ENCODE measurements around the gene TYW1.
"Not testable (repeated sequence)": the region's sequence is repeated elsewhere in the genome, so short reads cannot be mapped to it uniquely, and the experiment has no call there.

TYW1 gene

DNA sequence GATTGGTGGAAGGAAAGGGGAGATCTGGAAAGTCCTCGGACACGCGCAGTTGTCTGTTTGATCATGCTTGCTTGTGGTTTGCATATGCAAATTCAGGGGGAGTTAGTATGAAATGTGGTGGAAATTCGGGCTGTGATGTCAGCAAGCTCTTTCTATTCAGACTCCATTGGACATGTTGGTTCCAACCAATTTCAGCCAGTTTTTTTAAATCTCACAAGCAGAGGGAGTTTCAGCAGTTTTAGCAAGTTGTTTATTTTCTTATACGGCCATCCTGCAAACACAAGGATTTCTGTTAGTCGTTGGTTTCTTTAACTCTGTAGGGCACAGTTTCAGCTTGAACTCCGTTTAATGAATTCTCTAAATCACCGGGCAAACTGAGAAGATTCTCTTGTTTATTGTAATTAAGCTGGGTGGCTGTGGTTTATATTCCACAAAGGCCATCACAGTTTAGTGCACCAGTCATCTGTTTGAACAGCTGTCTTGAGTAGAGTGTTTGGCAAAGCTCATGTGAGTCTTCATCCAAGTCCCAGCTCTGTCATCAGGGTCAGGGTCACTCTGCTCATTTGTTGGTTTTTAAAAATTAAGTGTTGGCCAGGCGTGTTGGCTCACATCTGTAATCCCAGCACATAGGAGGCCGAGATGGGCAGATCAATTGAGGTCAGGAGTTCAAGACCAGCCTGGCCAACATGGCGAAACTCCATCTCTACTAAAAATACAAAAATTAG, 196.4 kb downstream of the TYW1 start:
- POLR2A ChIA-PET; CTCF ChIA-PET; DNase-seq (ENCODE audit: extremely low spot score): not testable (repeated sequence)

DNA sequence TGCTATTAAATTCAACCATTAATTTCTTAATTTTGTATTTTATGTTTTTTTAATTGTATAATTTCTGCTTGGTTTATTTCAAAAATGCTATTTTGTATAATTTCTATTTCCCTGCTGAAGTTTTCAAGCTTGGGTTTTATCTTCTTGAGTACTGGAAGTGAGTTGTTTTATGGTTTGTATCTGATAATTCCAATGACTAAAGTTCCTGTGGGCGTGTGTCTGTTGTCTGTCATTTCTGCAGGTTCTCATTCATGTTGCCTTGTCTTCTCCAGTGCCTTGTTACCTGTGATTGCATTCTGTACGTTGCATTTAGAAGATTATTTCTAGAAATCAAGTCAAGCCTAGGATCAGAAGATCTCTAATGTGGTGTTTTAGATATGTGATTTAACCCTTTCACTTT, 199.5 kb downstream of the TYW1 start:
- POLR2A ChIA-PET; CTCF ChIA-PET; DNase-seq (ENCODE audit: extremely low spot score): not testable (repeated sequence)

- CTCF ChIA-PET; DNase-seq (ENCODE audit: extremely low spot score); POLR2A ChIA-PET: not testable (repeated sequence)
These were observed 202.4 kb downstream of the TYW1 start for GRCh38 chr7:67198865-67199526.

- CTCF ChIA-PET; POLR2A ChIA-PET; DNase-seq (ENCODE audit: extremely low spot score): not testable (repeated sequence)
These were observed 209.1 kb downstream of the TYW1 start for GRCh38 chr7:67205772-67206171.

DNA sequence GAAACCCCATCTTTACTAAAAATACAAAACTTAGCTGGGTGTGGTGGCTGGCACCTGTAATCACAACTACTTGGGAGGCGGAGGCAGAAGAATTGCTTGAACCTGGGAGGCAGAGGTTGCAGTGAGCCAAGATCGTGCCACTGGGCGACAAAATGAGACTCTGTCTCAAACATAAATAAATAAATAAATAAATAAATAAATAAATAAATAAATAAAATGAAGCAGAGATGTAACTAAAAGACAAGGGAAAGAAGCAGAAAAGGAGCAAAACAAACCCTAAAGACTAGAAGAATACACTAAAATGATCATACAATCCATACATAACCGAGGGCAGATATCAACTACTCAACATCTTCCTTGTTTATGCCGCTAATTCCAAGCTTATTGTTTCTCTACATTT, 209.8 kb downstream of the TYW1 start:
- DNase-seq (ENCODE audit: extremely low spot score): no peak
- POLR2A ChIA-PET: no interaction called here
- TF ChIP-seq, protein P1, sequence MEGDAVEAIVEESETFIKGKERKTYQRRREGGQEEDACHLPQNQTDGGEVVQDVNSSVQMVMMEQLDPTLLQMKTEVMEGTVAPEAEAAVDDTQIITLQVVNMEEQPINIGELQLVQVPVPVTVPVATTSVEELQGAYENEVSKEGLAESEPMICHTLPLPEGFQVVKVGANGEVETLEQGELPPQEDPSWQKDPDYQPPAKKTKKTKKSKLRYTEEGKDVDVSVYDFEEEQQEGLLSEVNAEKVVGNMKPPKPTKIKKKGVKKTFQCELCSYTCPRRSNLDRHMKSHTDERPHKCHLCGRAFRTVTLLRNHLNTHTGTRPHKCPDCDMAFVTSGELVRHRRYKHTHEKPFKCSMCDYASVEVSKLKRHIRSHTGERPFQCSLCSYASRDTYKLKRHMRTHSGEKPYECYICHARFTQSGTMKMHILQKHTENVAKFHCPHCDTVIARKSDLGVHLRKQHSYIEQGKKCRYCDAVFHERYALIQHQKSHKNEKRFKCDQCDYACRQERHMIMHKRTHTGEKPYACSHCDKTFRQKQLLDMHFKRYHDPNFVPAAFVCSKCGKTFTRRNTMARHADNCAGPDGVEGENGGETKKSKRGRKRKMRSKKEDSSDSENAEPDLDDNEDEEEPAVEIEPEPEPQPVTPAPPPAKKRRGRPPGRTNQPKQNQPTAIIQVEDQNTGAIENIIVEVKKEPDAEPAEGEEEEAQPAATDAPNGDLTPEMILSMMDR (IDR thresholded peaks at IDR 0.05; ENCODE audit: control extremely low read depth, extremely low read depth, low read depth, missing control alignments): no peak
- CTCF ChIA-PET: no interaction called here

- CTCF ChIA-PET; DNase-seq (ENCODE audit: extremely low spot score): not testable (repeated sequence)
- POLR2A ChIA-PET: interaction anchor here (0.6 kb wide), 1 partner anchor 215 kb away, joined by 6 read pairs; no protein-coding TSS in a partner anchor
These were observed 212.0 kb downstream of the TYW1 start for GRCh38 chr7:67208656-67209055.

DNA sequence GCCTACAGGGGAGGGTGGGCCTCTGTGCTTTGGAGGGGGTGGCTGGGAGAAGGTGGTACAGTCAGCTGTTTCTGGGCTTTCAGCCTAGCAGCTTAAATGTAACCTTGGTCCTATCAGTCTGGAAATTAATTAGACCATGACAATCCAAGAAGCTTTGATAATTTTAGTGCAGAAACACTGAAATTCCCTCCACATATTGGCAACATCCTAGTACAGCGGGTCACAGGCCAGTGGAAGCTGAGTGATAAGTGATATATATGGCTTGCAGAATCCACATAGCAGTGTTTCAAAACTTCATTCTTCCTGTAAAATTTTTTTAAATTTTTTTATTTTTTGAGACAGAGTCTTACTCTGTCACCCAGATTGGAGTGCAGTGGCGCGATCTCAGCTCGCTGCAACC, 212.6 kb downstream of the TYW1 start:
- POLR2A ChIA-PET: interaction anchor here (0.6 kb wide), 1 partner anchor 215 kb away, joined by 6 read pairs; no protein-coding TSS in a partner anchor
- CTCF ChIA-PET: no interaction called here
- TF ChIP-seq, protein P1 (IDR thresholded peaks at IDR 0.05; ENCODE audit: control extremely low read depth, extremely low read depth, low read depth, missing control alignments): no peak
- no peak for DNase-seq (ENCODE audit: extremely low spot score)

- ChIA-PET CTCF (no interaction called here), POLR2A (no interaction called here)
- no peak for DNase-seq (ENCODE audit: extremely low spot score)
- TF ChIP-seq, protein P1 (IDR thresholded peaks at IDR 0.05; ENCODE audit: control extremely low read depth, extremely low read depth, low read depth, missing control alignments): no peak
These were observed 213.9 kb downstream of the TYW1 start for GRCh38 chr7:67210567-67210966.

DNA sequence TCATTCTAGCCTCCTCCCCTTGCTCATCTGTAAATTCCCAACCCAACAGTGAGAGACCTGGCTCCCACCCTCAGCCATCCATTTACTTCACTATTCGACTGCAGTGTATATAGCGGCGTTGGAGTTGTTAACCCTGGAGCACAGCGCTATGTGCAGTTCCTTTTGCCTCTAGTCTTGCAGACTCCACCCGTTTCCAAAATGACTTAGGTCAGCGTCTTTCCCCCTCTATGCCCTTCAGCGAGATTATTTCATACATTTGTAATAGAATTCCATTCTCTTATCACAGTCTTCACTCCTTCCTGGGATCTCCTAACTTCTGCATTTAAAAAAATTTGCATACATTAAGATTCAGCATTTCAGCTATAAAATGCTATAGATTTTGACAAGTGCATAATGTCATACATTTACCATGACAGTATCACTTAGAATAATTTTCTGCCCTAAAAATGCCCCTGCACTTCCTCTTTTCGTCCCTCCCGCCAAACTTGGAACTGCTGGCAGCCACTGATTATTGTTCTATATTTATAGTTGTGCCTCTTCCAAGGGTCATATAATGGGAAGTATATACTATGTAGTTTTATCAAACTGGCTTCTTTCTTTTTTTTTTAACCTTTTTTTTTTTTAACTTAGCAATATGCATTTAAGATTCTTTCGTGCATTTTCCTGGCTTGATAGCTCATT, 215.2 kb downstream of the TYW1 start:
- POLR2A ChIA-PET; DNase-seq (ENCODE audit: extremely low spot score); CTCF ChIA-PET: not testable (repeated sequence)

GRCh38 chr7:67213038-67213437, 216.4 kb downstream of the TYW1 start:
- CTCF ChIA-PET; POLR2A ChIA-PET; DNase-seq (ENCODE audit: extremely low spot score): not testable (repeated sequence)

- DNase-seq (ENCODE audit: extremely low spot score); CTCF ChIA-PET; POLR2A ChIA-PET: not testable (repeated sequence)
These were observed 226.9 kb downstream of the TYW1 start for GRCh38 chr7:67223551-67223950.

- POLR2A ChIA-PET; CTCF ChIA-PET; DNase-seq (ENCODE audit: extremely low spot score): not testable (repeated sequence)
These were observed 229.8 kb downstream of the TYW1 start for GRCh38 chr7:67226340-67226907.

- DNase-seq (ENCODE audit: extremely low spot score); POLR2A ChIA-PET; CTCF ChIA-PET: not testable (repeated sequence)
These were observed 230.3 kb downstream of the TYW1 start for GRCh38 chr7:67226967-67227366.

DNA sequence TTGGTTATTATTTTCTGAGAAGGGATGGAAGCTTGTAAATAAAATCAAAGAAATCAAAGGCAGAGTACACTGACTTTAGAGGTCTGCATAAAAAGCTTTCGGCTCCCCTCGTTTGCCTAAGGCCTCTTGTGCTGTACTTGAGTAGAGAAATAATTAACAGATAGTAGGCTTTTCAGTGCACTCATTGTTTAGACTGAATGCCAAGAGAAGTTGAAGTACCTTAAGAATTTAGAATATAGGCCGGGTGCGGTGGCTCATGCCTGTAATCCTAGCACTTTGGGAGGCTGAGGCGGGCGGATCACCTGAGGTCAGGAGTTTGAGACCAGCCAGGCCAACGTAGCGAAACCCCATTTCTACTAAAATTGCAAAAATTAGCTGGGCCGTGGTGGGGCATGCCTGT, 232.4 kb downstream of the TYW1 start:
- DNase-seq (ENCODE audit: extremely low spot score); POLR2A ChIA-PET: not testable (repeated sequence)
- CTCF ChIA-PET: interaction anchor here (1.0 kb wide), 1 partner anchor 11 kb away, joined by 3 read pairs; no protein-coding TSS in a partner anchor
